ENCODE results near the gene STK11.

Gene STK11

DNA sequence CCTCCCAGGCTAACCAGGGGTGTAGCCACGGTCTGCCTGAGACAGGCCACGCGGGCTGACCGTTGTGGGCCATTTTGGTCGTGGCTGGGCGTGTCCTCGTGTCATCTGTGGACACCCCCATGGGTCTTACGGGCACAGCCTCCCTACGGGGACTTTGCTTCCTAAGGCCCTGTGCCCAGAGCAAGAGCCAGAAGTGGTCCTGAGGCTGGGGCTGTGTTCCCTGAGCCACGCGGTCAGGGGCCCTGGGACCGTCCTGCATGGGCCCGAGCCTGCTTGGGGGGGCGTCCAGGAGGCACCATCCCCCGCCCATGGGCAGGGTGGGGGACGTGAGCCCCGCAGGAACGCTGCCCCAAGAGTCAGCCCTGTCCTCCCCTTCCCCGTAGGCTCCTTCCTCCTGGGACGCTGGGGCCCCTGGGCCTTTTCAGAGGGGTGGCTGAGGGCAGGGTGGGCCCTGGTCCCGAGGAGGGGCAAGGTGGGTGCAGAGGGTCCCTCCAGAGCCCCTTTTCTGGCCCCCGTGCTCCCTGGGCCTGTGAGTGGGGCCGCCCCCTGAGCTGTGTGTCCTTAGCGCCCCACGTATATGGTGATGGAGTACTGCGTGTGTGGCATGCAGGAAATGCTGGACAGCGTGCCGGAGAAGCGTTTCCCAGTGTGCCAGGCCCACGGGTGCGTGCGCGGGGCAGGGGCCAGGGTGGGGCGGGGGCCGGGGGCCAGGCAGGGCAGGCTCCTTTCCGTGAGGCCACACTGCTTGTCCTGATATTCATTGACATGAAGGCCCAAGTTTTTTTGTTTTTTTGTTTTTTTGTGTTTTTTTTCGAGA lies 13.4 kb downstream of the STK11 start:
- DNase-seq (ENCODE audit: low spot score): no peak
- in situ Hi-C loops (cut with MboI; ENCODE audit: low sequenced_read_pairs, unreplicated experiment): no loop called here
- TF ChIP-seq, protein P1, sequence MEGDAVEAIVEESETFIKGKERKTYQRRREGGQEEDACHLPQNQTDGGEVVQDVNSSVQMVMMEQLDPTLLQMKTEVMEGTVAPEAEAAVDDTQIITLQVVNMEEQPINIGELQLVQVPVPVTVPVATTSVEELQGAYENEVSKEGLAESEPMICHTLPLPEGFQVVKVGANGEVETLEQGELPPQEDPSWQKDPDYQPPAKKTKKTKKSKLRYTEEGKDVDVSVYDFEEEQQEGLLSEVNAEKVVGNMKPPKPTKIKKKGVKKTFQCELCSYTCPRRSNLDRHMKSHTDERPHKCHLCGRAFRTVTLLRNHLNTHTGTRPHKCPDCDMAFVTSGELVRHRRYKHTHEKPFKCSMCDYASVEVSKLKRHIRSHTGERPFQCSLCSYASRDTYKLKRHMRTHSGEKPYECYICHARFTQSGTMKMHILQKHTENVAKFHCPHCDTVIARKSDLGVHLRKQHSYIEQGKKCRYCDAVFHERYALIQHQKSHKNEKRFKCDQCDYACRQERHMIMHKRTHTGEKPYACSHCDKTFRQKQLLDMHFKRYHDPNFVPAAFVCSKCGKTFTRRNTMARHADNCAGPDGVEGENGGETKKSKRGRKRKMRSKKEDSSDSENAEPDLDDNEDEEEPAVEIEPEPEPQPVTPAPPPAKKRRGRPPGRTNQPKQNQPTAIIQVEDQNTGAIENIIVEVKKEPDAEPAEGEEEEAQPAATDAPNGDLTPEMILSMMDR (IDR thresholded peaks at IDR 0.05; ENCODE audit: borderline replicate concordance, control extremely low read depth, extremely low read depth, insufficient read depth, missing control alignments): no peak

DNA sequence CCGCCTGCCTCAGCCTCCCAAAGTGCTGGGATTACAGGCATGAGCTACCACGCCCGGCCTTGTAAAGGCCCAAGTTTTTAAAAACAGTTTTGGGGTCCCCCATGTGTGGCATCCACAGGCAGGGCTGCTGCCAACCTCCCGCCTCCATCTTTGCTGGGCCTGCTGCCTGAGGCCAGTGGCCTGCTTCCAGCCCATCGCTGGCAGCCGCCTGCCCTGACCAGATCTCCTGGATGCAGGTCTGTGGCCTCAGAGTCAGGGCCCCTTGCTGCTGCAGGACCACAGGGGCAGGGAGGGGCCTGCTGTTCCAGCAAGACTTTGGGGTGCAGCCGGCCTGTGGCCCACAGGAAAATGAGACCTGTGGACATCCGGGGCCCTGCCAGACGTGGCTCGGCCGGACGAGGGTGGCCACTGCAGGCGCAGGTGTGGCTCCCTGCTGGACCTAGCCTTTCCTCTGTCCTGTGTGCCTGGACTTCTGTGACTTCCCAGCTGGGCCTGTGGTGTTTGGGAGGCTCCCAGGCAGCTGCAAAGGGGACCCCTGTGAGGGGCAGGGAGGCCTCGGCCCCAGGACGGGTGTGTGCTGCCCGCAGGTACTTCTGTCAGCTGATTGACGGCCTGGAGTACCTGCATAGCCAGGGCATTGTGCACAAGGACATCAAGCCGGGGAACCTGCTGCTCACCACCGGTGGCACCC lies 14.4 kb downstream of the STK11 start:
- TF ChIP-seq, protein P1 (IDR thresholded peaks at IDR 0.05; ENCODE audit: borderline replicate concordance, control extremely low read depth, extremely low read depth, insufficient read depth, missing control alignments): no peak
- in situ Hi-C loops (cut with MboI; ENCODE audit: low sequenced_read_pairs, unreplicated experiment): no loop called here
- no peak for DNase-seq (ENCODE audit: low spot score)

DNA sequence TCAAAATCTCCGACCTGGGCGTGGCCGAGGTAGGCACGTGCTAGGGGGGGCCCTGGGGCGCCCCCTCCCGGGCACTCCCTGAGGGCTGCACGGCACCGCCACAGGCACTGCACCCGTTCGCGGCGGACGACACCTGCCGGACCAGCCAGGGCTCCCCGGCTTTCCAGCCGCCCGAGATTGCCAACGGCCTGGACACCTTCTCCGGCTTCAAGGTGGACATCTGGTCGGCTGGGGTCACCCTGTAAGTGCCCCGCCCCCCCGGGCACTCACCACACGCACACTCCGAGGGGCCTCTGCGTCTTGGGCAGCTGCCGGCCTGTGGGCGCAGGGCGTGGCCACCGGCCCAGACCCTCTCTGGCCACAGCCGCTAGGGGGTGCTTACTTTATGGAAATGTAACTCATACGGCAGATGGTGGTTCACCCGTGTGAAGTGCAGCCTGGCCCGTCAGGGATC lies 14.9 kb downstream of the STK11 start:
- DNase-seq (ENCODE audit: low spot score): no peak
- in situ Hi-C loops (cut with MboI; ENCODE audit: low sequenced_read_pairs, unreplicated experiment): no loop called here
- TF ChIP-seq, protein P1 (IDR thresholded peaks at IDR 0.05; ENCODE audit: borderline replicate concordance, control extremely low read depth, extremely low read depth, insufficient read depth, missing control alignments): no peak

DNA sequence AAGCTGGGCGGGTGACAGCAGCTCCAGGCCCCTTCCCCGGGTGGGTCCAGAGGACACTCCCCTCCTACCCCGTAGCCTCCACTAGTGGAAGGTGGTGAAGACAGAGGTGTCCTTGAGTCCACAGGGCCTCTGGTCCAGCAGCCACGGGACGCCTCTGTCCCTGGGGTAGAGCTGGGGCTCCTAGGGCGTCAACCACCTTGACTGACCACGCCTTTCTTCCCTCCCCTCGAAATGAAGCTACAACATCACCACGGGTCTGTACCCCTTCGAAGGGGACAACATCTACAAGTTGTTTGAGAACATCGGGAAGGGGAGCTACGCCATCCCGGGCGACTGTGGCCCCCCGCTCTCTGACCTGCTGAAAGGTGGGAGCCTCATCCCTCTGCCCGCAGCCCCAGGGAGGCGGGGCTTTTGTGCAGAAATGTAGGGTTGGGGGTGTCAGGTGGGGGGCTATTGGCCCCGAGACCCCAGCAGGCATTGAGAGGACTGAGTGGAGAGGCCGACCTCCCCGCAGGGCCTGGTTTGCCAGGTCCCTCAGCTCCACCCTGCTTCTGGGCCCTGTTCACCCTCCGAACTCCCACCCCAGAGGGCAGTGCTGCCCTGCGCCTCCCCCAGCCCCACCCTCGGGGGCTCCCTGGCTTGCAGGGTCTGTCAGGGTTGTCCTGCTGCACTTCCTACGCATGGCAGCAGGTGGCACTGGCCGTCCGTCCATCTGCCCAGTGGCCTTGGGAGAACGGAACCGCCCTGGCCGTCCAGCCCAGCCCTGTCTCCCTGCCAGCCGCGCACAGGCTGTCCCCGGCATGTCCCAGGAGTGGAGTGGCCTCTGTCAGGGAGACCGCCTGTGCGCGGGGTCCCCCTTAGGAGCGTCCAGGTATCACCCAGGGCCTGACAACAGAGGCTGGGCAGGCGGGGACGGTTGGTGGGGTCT lies 15.7 kb downstream of the STK11 start:
- in situ Hi-C loops (cut with MboI; ENCODE audit: low sequenced_read_pairs, unreplicated experiment): no loop called here
- DNase-seq (ENCODE audit: low spot score): no peak
- TF ChIP-seq, protein P1 (IDR thresholded peaks at IDR 0.05; ENCODE audit: borderline replicate concordance, control extremely low read depth, extremely low read depth, insufficient read depth, missing control alignments): peak; percentile 27

DNA sequence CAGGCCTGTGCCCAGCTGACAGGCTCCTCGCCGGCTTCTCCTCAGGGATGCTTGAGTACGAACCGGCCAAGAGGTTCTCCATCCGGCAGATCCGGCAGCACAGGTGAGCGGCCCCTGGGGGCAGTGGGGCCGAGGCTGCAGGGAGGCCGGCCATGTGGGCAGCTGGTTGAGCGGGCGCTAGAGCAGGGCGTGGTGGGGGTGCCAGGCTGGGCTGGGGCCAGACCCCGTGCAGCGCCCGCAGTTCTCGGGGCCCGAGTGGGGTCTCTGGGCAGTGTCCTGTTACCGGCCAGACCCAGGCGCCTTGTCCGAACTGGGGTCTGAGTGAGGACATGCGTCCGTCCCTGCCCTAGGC lies 16.3 kb downstream of the STK11 start:
- TF ChIP-seq, protein P1 (IDR thresholded peaks at IDR 0.05; ENCODE audit: borderline replicate concordance, control extremely low read depth, extremely low read depth, insufficient read depth, missing control alignments): no peak
- in situ Hi-C loops (cut with MboI; ENCODE audit: low sequenced_read_pairs, unreplicated experiment): no loop called here
- no peak for DNase-seq (ENCODE audit: low spot score)

DNA sequence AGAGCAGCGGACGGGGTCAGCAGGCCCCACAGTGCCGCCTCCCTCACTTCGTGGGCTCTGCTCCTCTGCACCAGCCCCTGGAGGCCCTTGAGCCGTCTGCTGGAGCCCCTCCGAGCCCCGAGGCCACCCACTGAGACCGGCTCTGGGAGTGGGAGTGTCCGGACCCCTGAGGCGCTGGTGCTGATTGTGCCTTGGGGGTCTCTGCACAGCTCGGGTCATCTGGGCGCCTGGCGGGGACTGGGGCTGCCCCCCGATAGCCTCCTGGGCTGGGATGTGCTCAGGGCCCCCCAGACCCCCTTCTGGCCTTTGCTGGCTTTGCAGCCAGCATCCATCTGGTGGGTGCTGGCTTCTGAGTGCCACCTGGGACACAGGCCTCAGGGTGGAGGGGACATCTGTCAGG lies 16.8 kb downstream of the STK11 start:
- in situ Hi-C loops (cut with MboI; ENCODE audit: low sequenced_read_pairs, unreplicated experiment): no loop called here
- TF ChIP-seq, protein P1 (IDR thresholded peaks at IDR 0.05; ENCODE audit: borderline replicate concordance, control extremely low read depth, extremely low read depth, insufficient read depth, missing control alignments): no peak
- DNase-seq (ENCODE audit: low spot score): no peak
